NCI-H2227 (cell line): ENCODE data around the gene TLE5.
"Not testable (repeated sequence)": the region's sequence is repeated elsewhere in the genome, so short reads cannot be mapped to it uniquely, and the experiment has no call there.

Source experiments
- DNase-seq: peaks from one replicate; lab custom pipeline; 2025; ENCODE audit not compliant: unreplicated experiment; lab: John Stamatoyannopoulos, UW

TLE5 gene

GRCh38 chr19:3045885-3046697 is 16.2 kb downstream of the TLE5 start:
- peak; percentile 46 for DNase-seq

GRCh38 chr19:3045191-3045590 is 17.1 kb downstream of the TLE5 start:
- no peak for DNase-seq

- peak; percentile 25 for DNase-seq
Measured at GRCh38 chr19:3042621-3043267, 19.6 kb downstream of the TLE5 start.

GRCh38 chr19:3041761-3042620 is 20.3 kb downstream of the TLE5 start:
- peak; percentile 60 for DNase-seq

- no peak for DNase-seq
Measured at GRCh38 chr19:3041327-3041726, 21.0 kb downstream of the TLE5 start.

GRCh38 chr19:3039641-3040077 is 22.6 kb downstream of the TLE5 start:
- no peak for DNase-seq

- DNase-seq, result no peak
Measured at GRCh38 chr19:3039125-3039524, 23.2 kb downstream of the TLE5 start.

- DNase-seq, result no peak
Measured at GRCh38 chr19:3038214-3038613, 24.1 kb downstream of the TLE5 start.

GRCh38 chr19:3036977-3037544 is 25.2 kb downstream of the TLE5 start:
- DNase-seq, result not testable (repeated sequence)

GRCh38 chr19:3036119-3036976 is 25.9 kb downstream of the TLE5 start:
- DNase-seq, result peak; percentile 94

- peak; percentile 97 for DNase-seq
Measured at GRCh38 chr19:3035542-3036118, 26.7 kb downstream of the TLE5 start.

GRCh38 chr19:3034656-3035541 is 27.4 kb downstream of the TLE5 start:
- peak; percentile 66 for DNase-seq

GRCh38 chr19:3034406-3034655 is 28.0 kb downstream of the TLE5 start:
- DNase-seq, result no peak

GRCh38 chr19:3033595-3034405 is 28.5 kb downstream of the TLE5 start:
- no peak for DNase-seq

GRCh38 chr19:3031607-3031867 is 30.8 kb downstream of the TLE5 start:
- no peak for DNase-seq

GRCh38 chr19:3029065-3029923 is 33.0 kb downstream of the TLE5 start, which contains the start of gene TLE2:
Gene TLE2, minus strand, starts transcription at chr19:3029280. Its CDS starts 376 bp downstream, at chr19:3028904.
- DNase-seq, result no peak

- DNase-seq, result no peak
Measured at GRCh38 chr19:3028305-3029064, 33.8 kb downstream of the TLE5 start.
